ENCODE measurements around the gene SLC6A3. TPM values are rescaled to one million over a fixed set of nuclear protein-coding genes. Genes with fewer than 3 reads are reported as not detected.

The SLC6A3 gene
- total RNA-seq, 4 donors from 2014 or later, result 0.16 to 0.22 TPM; not detected in 2

DNA sequence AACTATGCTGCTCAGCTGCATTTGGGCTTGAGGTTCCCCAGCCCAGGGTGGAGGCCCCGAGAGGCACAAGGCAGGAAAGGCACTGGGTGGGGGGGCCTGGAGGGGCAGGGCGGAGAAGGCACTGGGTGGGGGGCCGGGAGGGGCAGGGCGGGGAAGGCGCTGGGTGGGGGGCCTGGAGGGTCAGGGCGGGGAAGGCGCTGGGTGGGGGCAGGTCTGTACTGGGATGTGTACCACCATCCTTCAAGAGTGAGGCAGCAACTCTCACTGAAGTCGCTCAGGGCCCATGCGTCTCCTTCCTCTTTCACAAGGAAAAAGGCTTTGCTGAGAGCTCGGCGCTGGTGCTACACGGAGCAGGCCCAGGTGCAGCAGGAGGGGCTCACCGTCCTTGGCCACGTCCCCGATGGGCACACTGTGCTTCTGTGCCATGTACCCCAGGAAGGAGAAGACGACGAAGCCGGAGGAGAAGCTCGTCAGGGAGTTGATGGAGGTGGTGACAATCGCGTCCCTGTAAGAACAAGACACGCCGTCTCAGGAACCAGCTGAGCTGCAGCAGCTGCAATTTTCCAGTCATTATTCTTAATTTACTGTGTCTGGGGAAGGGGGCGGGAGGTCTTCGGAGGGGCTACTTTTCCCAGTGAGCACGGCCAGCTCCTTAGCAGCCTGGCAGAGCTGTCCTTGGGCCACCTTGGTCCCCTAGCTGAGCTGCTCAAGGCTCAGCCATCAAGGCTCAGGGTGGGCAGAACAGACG, 30.8 kb downstream of the SLC6A3 start:
- TF ChIP-seq, protein P1, sequence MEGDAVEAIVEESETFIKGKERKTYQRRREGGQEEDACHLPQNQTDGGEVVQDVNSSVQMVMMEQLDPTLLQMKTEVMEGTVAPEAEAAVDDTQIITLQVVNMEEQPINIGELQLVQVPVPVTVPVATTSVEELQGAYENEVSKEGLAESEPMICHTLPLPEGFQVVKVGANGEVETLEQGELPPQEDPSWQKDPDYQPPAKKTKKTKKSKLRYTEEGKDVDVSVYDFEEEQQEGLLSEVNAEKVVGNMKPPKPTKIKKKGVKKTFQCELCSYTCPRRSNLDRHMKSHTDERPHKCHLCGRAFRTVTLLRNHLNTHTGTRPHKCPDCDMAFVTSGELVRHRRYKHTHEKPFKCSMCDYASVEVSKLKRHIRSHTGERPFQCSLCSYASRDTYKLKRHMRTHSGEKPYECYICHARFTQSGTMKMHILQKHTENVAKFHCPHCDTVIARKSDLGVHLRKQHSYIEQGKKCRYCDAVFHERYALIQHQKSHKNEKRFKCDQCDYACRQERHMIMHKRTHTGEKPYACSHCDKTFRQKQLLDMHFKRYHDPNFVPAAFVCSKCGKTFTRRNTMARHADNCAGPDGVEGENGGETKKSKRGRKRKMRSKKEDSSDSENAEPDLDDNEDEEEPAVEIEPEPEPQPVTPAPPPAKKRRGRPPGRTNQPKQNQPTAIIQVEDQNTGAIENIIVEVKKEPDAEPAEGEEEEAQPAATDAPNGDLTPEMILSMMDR (IDR thresholded peaks at IDR 0.05; ENCODE audit: low read depth), result no peak

DNA sequence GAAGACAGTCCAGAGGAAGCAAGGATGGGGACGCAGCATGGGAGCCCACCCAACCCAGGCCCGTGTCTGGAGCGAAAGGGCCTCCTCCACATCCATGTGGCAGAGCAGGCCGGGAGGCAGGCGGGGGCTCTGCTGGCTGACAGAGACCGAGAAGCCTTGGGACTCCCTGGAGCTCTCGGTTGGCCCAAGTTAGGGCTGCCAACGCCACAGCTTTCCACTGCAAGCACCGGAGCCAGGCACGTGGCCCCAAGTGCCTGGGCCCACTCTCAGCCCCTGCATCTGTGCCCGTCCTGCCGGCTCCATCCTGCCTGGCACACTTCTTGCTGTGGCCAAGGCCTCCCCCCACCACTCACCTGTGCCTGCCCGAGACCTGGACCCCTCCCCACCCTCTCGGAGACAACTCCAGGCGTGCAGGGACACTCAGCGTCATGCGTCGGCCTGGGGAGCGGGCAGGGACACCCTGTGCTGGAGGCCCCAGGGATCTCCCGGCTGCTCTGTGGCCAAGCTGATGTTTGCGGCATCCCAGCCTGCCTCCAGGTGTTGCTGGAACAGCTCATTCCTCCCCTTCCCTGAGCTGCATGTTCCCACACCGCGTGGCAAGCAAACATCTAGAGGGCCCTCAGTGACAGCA, 31.5 kb downstream of the SLC6A3 start:
- TF ChIP-seq, protein P1 (IDR thresholded peaks at IDR 0.05; ENCODE audit: low read depth), result no peak

DNA sequence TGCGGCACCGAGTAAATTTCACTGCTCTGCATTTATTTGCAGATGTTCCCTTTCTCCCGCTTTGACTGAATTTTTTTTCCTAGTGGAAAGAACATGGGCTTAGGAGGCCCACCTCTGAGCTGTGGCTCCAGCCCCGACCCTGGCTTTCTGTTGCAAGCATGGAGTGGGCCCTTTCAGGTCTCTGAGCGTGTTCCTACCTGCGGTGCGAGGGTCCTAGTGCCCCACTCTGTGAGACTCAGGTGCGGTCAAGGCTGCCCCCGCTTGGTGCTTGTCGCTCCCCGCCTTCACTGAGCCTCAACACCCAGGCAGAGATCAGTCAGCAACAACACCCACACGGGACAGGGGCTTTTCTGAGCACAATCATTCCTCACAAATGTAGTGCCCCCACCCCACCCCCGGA, 32.0 kb downstream of the SLC6A3 start:
- TF ChIP-seq, protein P1 (IDR thresholded peaks at IDR 0.05; ENCODE audit: low read depth), result no peak

DNA sequence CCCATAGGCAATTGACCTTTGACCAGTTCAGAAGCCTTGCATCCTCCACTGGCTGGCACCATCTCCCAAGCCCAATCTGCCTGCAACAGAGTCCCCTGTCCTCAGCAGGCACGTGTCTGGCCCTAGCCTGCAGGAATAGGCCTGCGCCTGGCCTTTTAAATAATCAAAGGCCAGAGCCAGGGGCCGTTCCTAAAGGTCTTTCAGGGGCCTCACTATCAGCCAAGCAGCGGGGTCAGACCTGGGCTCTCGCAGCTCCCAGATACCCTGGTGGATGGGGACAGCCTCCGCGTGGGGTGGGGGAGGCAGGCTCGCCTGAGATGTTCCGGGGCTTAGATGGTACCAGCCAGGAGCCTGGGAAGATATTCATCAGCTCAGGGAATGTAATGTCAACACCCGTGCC, 32.6 kb downstream of the SLC6A3 start:
- TF ChIP-seq, protein P1 (IDR thresholded peaks at IDR 0.05; ENCODE audit: low read depth), result no peak

DNA sequence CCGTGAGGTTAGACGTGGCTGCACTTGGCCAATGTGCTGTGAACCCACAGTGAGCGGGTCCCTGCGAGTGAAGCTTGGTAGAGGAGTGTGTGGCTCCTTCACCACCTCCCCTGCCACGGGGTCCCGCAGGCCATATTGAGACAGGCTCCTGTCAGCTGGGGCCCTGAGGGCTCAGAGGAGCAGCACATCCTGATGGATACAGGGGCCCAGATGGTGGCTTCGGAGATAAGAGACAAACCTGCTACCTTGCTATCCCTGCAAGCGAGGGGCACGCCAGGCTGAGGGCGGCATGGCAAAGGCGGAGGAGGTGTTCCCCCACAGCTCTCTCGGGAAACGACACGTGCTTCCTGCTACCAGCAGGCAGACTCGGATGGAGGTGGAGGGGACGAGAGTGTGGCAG, 33.1 kb downstream of the SLC6A3 start:
- TF ChIP-seq, protein P1 (IDR thresholded peaks at IDR 0.05; ENCODE audit: low read depth), result no peak

DNA sequence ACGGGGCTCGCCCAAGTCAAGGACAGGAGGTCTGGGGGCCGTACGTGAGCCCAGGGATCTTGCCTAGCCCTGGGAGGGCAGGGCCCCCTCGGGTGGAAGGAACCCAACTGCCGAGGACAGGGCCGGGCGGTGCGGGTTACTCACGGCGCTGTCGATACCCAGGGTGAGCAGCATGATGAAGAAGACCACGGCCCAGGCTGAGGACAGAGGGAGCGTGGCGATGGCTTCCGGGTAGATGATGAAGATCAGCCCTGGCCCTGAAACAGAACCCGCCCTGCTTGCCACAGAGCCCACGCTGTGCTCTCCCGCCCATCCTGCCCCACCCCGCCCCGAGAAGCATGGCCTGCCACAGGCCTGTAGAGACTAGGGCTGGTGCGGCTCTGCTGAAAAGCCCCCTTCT, 34.1 kb downstream of the SLC6A3 start:
- TF ChIP-seq, protein P1 (IDR thresholded peaks at IDR 0.05; ENCODE audit: low read depth), result no peak

DNA sequence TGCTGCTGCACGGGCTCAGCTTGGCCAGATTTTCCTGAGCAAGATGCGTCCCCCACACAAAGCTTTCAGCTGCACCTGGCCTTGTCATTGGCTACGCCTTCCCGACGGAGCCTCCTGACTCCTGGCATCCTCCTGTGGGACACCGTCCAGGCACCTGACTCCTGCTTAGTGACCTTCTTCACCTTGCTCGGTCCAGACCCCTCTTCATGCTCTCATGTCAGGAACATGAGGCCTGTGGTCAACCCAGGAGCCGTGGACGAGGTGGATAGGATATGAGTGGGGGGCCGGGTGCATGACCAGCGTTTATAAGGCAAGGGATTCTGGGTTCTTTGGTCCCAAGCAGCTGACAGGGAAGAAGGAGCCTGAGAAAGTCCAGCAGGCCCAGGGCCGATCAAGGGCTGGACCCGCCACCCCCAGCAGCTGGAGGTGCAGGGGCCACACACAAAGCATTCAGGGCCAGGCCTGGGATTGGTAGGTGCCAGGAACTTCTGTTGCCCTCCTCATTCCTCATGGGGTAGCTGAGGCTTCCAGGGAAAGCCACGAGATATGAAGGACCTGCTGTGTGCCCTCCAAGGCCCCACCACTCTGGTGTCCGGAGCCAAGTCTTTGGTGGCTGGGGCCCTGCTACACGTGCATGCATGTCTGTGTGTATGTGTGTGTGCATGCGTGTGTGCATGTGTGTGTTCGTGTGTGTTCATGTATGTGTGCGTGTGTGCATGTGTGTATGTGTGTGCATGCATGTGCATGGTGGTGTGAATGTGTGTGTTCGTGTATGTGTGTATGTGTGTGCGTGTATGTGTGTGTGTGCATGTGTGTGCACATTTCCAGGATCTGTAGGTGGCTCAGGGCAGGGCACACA, 34.9 kb downstream of the SLC6A3 start:
- TF ChIP-seq, protein P1 (IDR thresholded peaks at IDR 0.05; ENCODE audit: low read depth), result no peak
